ENCODE results near the gene SYNGR3. TPM values are rescaled to one million over a fixed set of nuclear protein-coding genes. Genes with fewer than 3 reads are reported as not detected.

SYNGR3 gene
- total RNA-seq, 4 donors from 2014 or later: 2.3 TPM; not detected in 3

- Histone ChIP-seq H3K36me3 (peaks cover 0 to 48% of the 10 kb centered on the region in 2 donors), H3K4me1 (peaks cover 5 to 18% of the 10 kb centered on the region in 2 donors), H3K9me3 (no peaks in the 10 kb centered on the region), H3K27ac (no peak overlapping the region), H3K27me3 (no peaks in the 10 kb centered on the region), H3K4me3 (no peak overlapping the region)
- in situ Hi-C loops (cut with MboI; ENCODE audit: low sequenced_read_pairs in 4 of 4) (no loop called here), intact Hi-C loops (cut with DNase I; ENCODE audit: low total_unique reads) (no loop called here)
- DNase-seq (no peak), ATAC-seq (no peak)
- TF ChIP-seq POLR2A (IDR thresholded peaks at IDR 0.05) (no peak), CTCF (IDR thresholded peaks at IDR 0.05 in 4 of 5, conservative IDR thresholded peaks at IDR 0.05 in 1 of 5) (no peak)
Observed at GRCh38 chr16:1977875-1978268, 11.9 kb upstream of the SYNGR3 start.

GRCh38 chr16:1978476-1979120, 11.2 kb upstream of the SYNGR3 start:
- H3K36me3 ChIP-seq: peaks cover 0 to 48% of the 10 kb centered on the region in 2 donors

GRCh38 chr16:1979271-1980029, 10.3 kb upstream of the SYNGR3 start:
- intact Hi-C loops (cut with DNase I; ENCODE audit: low total_unique reads): loop anchor here (10.0 kb wide), 1 partner anchor 365 kb away; the partner anchor contains the start of genes CRAMP1 and IFT140
- H3K9me3 ChIP-seq: no peaks in the 10 kb centered on the region
- no peaks in the 10 kb centered on the region for H3K27me3 ChIP-seq
- no peak overlapping the region for H3K4me3 ChIP-seq
- H3K4me1 ChIP-seq: peaks cover 7 to 13% of the 10 kb centered on the region in 2 donors
- in situ Hi-C loops (cut with MboI; ENCODE audit: low sequenced_read_pairs in 4 of 4): no loop called here
- DNase-seq (no peak), ATAC-seq (no peak)
- TF ChIP-seq POLR2A (IDR thresholded peaks at IDR 0.05) (no peak), CTCF (IDR thresholded peaks at IDR 0.05 in 4 of 5, conservative IDR thresholded peaks at IDR 0.05 in 1 of 5) (no peak)
- peaks cover 0 to 44% of the 10 kb centered on the region in 2 donors for H3K36me3 ChIP-seq
- no peak overlapping the region for H3K27ac ChIP-seq

More at GRCh38 chr16:1978476-1979120, 11.2 kb upstream of the SYNGR3 start:
- Histone ChIP-seq H3K27me3 (no peaks in the 10 kb centered on the region), H3K27ac (no peak overlapping the region), H3K9me3 (no peaks in the 10 kb centered on the region), H3K4me1 (peaks cover 7 to 11% of the 10 kb centered on the region in 2 donors), H3K4me3 (no peak overlapping the region)
- no peak for ATAC-seq
- in situ Hi-C loops (cut with MboI; ENCODE audit: low sequenced_read_pairs in 4 of 4) (no loop called here), intact Hi-C loops (cut with DNase I; ENCODE audit: low total_unique reads) (no loop called here)
- TF ChIP-seq POLR2A (IDR thresholded peaks at IDR 0.05) (no peak), CTCF (IDR thresholded peaks at IDR 0.05 in 4 of 5, conservative IDR thresholded peaks at IDR 0.05 in 1 of 5) (no peak)
- no peak for DNase-seq

- Histone ChIP-seq H3K4me1 (peaks cover 13 to 21% of the 10 kb centered on the region in 2 donors), H3K4me3 (no peak overlapping the region), H3K27ac (no peak overlapping the region), H3K36me3 (peaks cover 0 to 37% of the 10 kb centered on the region in 2 donors), H3K27me3 (no peaks in the 10 kb centered on the region), H3K9me3 (no peaks in the 10 kb centered on the region)
- in situ Hi-C loops (cut with MboI; ENCODE audit: low sequenced_read_pairs in 4 of 4) (no loop called here), intact Hi-C loops (cut with DNase I; ENCODE audit: low total_unique reads) (loop anchor here (10.0 kb wide), 1 partner anchor 365 kb away; the partner anchor contains the start of genes CRAMP1 and IFT140)
- ATAC-seq (no peak), DNase-seq (peak in 1 of 2 donors; percentile 64)
- TF ChIP-seq POLR2A (IDR thresholded peaks at IDR 0.05) (no peak), CTCF (IDR thresholded peaks at IDR 0.05 in 4 of 5, conservative IDR thresholded peaks at IDR 0.05 in 1 of 5) (no peak)
Observed at GRCh38 chr16:1980030-1980769, 9.6 kb upstream of the SYNGR3 start.
